ENCODE measurements around the gene PF4V1.

GRCh38 chr4:73871511-73872310 lies 18.6 kb downstream of the PF4V1 start:
- TF ChIP-seq REST (IDR thresholded peaks at IDR 0.05; ENCODE audit: insufficient read depth in 1 of 2, low read depth in 2 of 2, low read length in 2 of 2), result no peak
- TF ChIP-seq SIN3A (IDR thresholded peaks at IDR 0.05; ENCODE audit: borderline replicate concordance, insufficient read depth, low read length), result no peak

Data from PFSK-1 (cell line).